Liver (tissue), 9 donors: Measurements from ENCODE around the gene SPATA13. TPM values are rescaled to one million over a fixed set of nuclear protein-coding genes. Genes with fewer than 3 reads are reported as not detected.

Source experiments
- DNase-seq: peaks from one replicate; pipeline ENCODE4 v3.0.0-alpha.2; 2017; ENCODE audit warnings: low spot score
- H3K27ac ChIP-seq, 2 donors: one replicate each; pipeline ENCODE4 v1.7.0; 2013; ENCODE audit warnings: inconsistent platforms in 2 of 2, low read length in 2 of 2, control low read depth in 1 of 2, low read depth in 1 of 2, mild to moderate bottlenecking in 1 of 2
- H3K27me3 ChIP-seq, 4 donors: one replicate each; pipeline versions ENCODE4 v1.6.1 to v1.7.0; 2013; ENCODE audit warnings: low read length in 3 of 4, inconsistent platforms in 1 of 4, mild to moderate bottlenecking in 1 of 4, moderate library complexity in 1 of 4; ENCODE audit not compliant: control insufficient read depth in 4 of 4, insufficient read depth in 4 of 4
- H3K36me3 ChIP-seq, 4 donors: one replicate each; pipeline versions ENCODE4 v1.6.1 to v1.7.0; 2013; ENCODE audit warnings: low read length in 3 of 4, mild to moderate bottlenecking in 3 of 4, low read depth in 1 of 4, moderate library complexity in 1 of 4; ENCODE audit not compliant: control insufficient read depth in 4 of 4, insufficient read depth in 3 of 4
- H3K4me1 ChIP-seq, 4 donors: one replicate each; pipeline versions ENCODE4 v1.6.1 to v1.7.0; 2013; ENCODE audit warnings: low read length in 3 of 4, mild to moderate bottlenecking in 3 of 4, moderate library complexity in 1 of 4; ENCODE audit not compliant: control insufficient read depth in 4 of 4, insufficient read depth in 4 of 4
- H3K4me3 ChIP-seq, 3 donors: one replicate each; pipeline versions ENCODE4 v1.6.1 to v1.7.0; 2013; ENCODE audit warnings: low read length in 3 of 3, control low read depth in 1 of 3, low read depth in 1 of 3, mild to moderate bottlenecking in 1 of 3
- H3K9ac ChIP-seq, 2 donors: one replicate each; pipeline ENCODE4 v1.7.0; 2013; ENCODE audit warnings: low read length in 2 of 2, mild to moderate bottlenecking in 2 of 2, moderate library complexity in 2 of 2, control low read depth in 1 of 2, low read depth in 1 of 2
- H3K9me3 ChIP-seq, 4 donors: one replicate each; pipeline versions ENCODE4 v1.6.1 to v1.7.0; 2013; ENCODE audit warnings: low read length in 3 of 4; ENCODE audit not compliant: control insufficient read depth in 4 of 4
- ATF3 ChIP-seq: IDR thresholded peaks from 2 replicates; pipeline ENCODE4 v1.6.1; 2016; ENCODE audit warnings: antibody characterized with exemption
- CTCF ChIP-seq: fragments of 150-350 bp; IDR thresholded peaks from 2 replicates; pipeline ENCODE4 v1.5.1; 2017; ENCODE audit warnings: improper control_type of control experiment, low read depth, low read length; ENCODE audit not compliant: missing input control
- EGR1 ChIP-seq, 2 donors: IDR thresholded peaks; 2 replicates each; pipeline ENCODE4 v1.6.1; 2016 to 2018; ENCODE audit warnings: antibody characterized with exemption in 2 of 2, low read depth in 2 of 2
- FOXA1 ChIP-seq: IDR thresholded peaks from 2 replicates; pipeline ENCODE4 v1.6.1; 2016; ENCODE audit warnings: antibody characterized with exemption
- FOXA2 ChIP-seq: IDR thresholded peaks from 2 replicates; pipeline ENCODE4 v1.6.1; 2016; ENCODE audit warnings: antibody characterized with exemption
- GABPA ChIP-seq, 2 donors: IDR thresholded peaks in 1 of 2; conservative IDR thresholded peaks in 1 of 2; 2 replicates each; pipeline ENCODE4 v1.6.1; 2016; ENCODE audit warnings: antibody characterized with exemption in 2 of 2, mild to moderate bottlenecking in 1 of 2, moderate library complexity in 1 of 2
- HNF4A ChIP-seq, 2 donors: conservative IDR thresholded peaks; 2 replicates each; pipeline ENCODE4 v1.6.1; 2016; ENCODE audit warnings: antibody characterized with exemption in 2 of 2, mild to moderate bottlenecking in 2 of 2
- HNF4G ChIP-seq: IDR thresholded peaks from 2 replicates; pipeline ENCODE4 v1.6.1; 2016; ENCODE audit warnings: antibody characterized with exemption
- MAX ChIP-seq: IDR thresholded peaks from 2 replicates; pipeline ENCODE4 v1.6.1; 2016; ENCODE audit warnings: antibody characterized with exemption
- NR2F2 ChIP-seq: IDR thresholded peaks from 2 replicates; pipeline ENCODE4 v1.6.1; 2016; ENCODE audit warnings: antibody characterized with exemption
- RAD21 ChIP-seq, 2 donors: IDR thresholded peaks; 2 replicates each; pipeline ENCODE4 v1.6.1; 2016; ENCODE audit warnings: antibody characterized with exemption in 2 of 2, mild to moderate bottlenecking in 2 of 2
- RXRA ChIP-seq, 2 donors: IDR thresholded peaks; 2 replicates each; pipeline ENCODE4 v1.6.1; 2017 to 2018; ENCODE audit warnings: antibody characterized with exemption in 2 of 2, mild to moderate bottlenecking in 1 of 2
- SP1 ChIP-seq: IDR thresholded peaks from 2 replicates; pipeline ENCODE4 v1.6.1; 2018; ENCODE audit warnings: antibody characterized with exemption, mild to moderate bottlenecking
- TAF1 ChIP-seq: conservative IDR thresholded peaks from 2 replicates; pipeline ENCODE4 v1.6.1; 2016; ENCODE audit warnings: antibody characterized with exemption, mild to moderate bottlenecking
- YY1 ChIP-seq: IDR thresholded peaks from 2 replicates; pipeline ENCODE4 v1.6.1; 2016; ENCODE audit warnings: antibody characterized with exemption, mild to moderate bottlenecking
- ZBTB33 ChIP-seq: IDR thresholded peaks from 2 replicates; pipeline ENCODE4 v1.6.1; 2016; ENCODE audit warnings: antibody characterized with exemption
- WGBS: extraction: QIAGEN DNeasy Blood & Tissue Kit; methylation state at CpG from one replicate; pipeline ENCODE4 v1.1.7; 2013; 5-methylcytosine and 5-hydroxymethylcytosine counted together
- polyA plus RNA-seq, 2 donors: library from polyadenylated mRNA; stranded (reverse) in 1 of 2; unstranded in 1 of 2; fragments of 200-250 nt in 1 of 2; fragments of >200 nt in 1 of 2; fragmentation: Nextera tagmentation in 1 of 2; extraction: Ambion mirVana in 1 of 2; gene quantifications; one replicate each; pipeline versions ENCODE4 v1.2.1 to v1.2.3, GENCODE V29; 2013 to 2015
- total RNA-seq, 2 donors: library from RNA; depleted of rRNA; stranded (reverse); fragments of >200 nt; gene quantifications; one replicate each; pipeline ENCODE4 v1.2.3, GENCODE V29; 2014
- TF ChIP-seq, protein P1 (sequence below): IDR thresholded peaks from 2 replicates; pipeline ENCODE4 v1.6.1; 2016; ENCODE audit warnings: antibody characterized with exemption, mild to moderate bottlenecking
- donor health status: healthy.
- donor health status: healthy.
- donor health status: healthy.
- donor health status: healthy.
- donor health status: healthy.

SPATA13 gene
- total and polyA plus RNA-seq, 4 donors: 10.0 to 57.6 (median 20.4) TPM

GRCh38 chr13:24173795-24174194 lies 13.3 kb downstream of the SPATA13 start:
- 55% methylated on average over 2 of the region's 2 CpGs for WGBS
- DNase-seq: no peak
- H3K4me1 ChIP-seq: peaks cover 9 to 70% (median 34%) of the 10 kb centered on the region in 4 donors
- no peaks in the 10 kb centered on the region for H3K9me3 ChIP-seq
- peak overlapping the region in 1 of 2 donors; percentile 15 for H3K27ac ChIP-seq
- H3K27me3 ChIP-seq: no peaks in the 10 kb centered on the region
- H3K9ac ChIP-seq: peak overlapping the region in 1 of 2 donors; percentile 23
- TF ChIP-seq NR2F2 (no peak), MAX (no peak), HNF4A (conservative IDR thresholded peaks at IDR 0.05) (no peak), ATF3 (no peak), CTCF (no peak), YY1 (no peak), RAD21 (IDR thresholded peaks at IDR 0.05) (no peak), SP1 (no peak), TAF1 (no peak), EGR1 (IDR thresholded peaks at IDR 0.05; ENCODE audit: low read depth in 2 of 2) (no peak), FOXA2 (no peak), GABPA (IDR thresholded peaks at IDR 0.05 in 1 of 2, conservative IDR thresholded peaks at IDR 0.05 in 1 of 2) (no peak), ZBTB33 (no peak)
- TF ChIP-seq, protein P1, sequence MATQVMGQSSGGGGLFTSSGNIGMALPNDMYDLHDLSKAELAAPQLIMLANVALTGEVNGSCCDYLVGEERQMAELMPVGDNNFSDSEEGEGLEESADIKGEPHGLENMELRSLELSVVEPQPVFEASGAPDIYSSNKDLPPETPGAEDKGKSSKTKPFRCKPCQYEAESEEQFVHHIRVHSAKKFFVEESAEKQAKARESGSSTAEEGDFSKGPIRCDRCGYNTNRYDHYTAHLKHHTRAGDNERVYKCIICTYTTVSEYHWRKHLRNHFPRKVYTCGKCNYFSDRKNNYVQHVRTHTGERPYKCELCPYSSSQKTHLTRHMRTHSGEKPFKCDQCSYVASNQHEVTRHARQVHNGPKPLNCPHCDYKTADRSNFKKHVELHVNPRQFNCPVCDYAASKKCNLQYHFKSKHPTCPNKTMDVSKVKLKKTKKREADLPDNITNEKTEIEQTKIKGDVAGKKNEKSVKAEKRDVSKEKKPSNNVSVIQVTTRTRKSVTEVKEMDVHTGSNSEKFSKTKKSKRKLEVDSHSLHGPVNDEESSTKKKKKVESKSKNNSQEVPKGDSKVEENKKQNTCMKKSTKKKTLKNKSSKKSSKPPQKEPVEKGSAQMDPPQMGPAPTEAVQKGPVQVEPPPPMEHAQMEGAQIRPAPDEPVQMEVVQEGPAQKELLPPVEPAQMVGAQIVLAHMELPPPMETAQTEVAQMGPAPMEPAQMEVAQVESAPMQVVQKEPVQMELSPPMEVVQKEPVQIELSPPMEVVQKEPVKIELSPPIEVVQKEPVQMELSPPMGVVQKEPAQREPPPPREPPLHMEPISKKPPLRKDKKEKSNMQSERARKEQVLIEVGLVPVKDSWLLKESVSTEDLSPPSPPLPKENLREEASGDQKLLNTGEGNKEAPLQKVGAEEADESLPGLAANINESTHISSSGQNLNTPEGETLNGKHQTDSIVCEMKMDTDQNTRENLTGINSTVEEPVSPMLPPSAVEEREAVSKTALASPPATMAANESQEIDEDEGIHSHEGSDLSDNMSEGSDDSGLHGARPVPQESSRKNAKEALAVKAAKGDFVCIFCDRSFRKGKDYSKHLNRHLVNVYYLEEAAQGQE: no peak
- H3K4me3 ChIP-seq: no peak overlapping the region
- peaks cover 0 to 8% (median 0%) of the 10 kb centered on the region in 4 donors for H3K36me3 ChIP-seq

GRCh38 chr13:24175847-24176246 lies 15.3 kb downstream of the SPATA13 start:
- 89% methylated on average over 4 of the region's 4 CpGs for WGBS
- peak overlapping the region in 1 of 2 donors; percentile 29 for H3K9ac ChIP-seq
- peaks cover 6 to 73% (median 37%) of the 10 kb centered on the region in 4 donors for H3K4me1 ChIP-seq
- DNase-seq: no peak
- no peaks in the 10 kb centered on the region for H3K9me3 ChIP-seq
- H3K27ac ChIP-seq: peak overlapping the region; percentile 75 to 80
- no peak overlapping the region for H3K4me3 ChIP-seq
- no peaks in the 10 kb centered on the region for H3K27me3 ChIP-seq
- no peak for TF ChIP-seq CTCF
- no peak for TF ChIP-seq FOXA1
- no peak for TF ChIP-seq MAX
- no peak for TF ChIP-seq HNF4G
- TF ChIP-seq HNF4A (conservative IDR thresholded peaks at IDR 0.05): no peak
- no peak for TF ChIP-seq RAD21 (IDR thresholded peaks at IDR 0.05)
- TF ChIP-seq RXRA (IDR thresholded peaks at IDR 0.05): no peak
- no peak for TF ChIP-seq SP1
- TF ChIP-seq GABPA (IDR thresholded peaks at IDR 0.05 in 1 of 2, conservative IDR thresholded peaks at IDR 0.05 in 1 of 2): no peak
- no peak for TF ChIP-seq EGR1 (IDR thresholded peaks at IDR 0.05; ENCODE audit: low read depth in 2 of 2)
- H3K36me3 ChIP-seq: peaks cover 0 to 5% (median 0%) of the 10 kb centered on the region in 4 donors
